HEK293 (cell line): ENCODE data around the gene ACP3.

Experiments used
- CTCF ChIA-PET: fragments of 350-600 bp; formaldehyde crosslinking; extraction: SDS; loops from one replicate; lab custom pipeline; 2021; ENCODE audit warnings: antibody characterized with exemption; lab: Yijun Ruan, JAX
- POLR2A ChIA-PET: fragments of 300-600 bp; formaldehyde crosslinking; extraction: SDS; loops from one replicate; lab custom pipeline; 2020; ENCODE audit warnings: antibody characterized with exemption, inconsistent platforms; lab: Yijun Ruan, JAX
- H3K27ac ChIP-seq: fragments of 200-500 bp; sonication (Bioruptor generic); 2 replicates; pipeline ENCODE4 v1.5.1; 2014; ENCODE audit warnings: low read depth, low read length, control low read depth, inconsistent platforms; ENCODE audit errors: extremely low read depth
- H3K36me3 ChIP-seq, 2 experiments: fragments of 200-500 bp in 1 of 2; sonication (Bioruptor generic) in 1 of 2; 1 replicate in 1 of 2; 2 replicates in 1 of 2; pipeline ENCODE4 v1.5.1; 2014 to 2017; ENCODE audit warnings: inconsistent platforms in 2 of 2, low read length in 2 of 2; ENCODE audit not compliant: control insufficient read depth in 2 of 2, insufficient read depth in 1 of 2
- H3K4me1 ChIP-seq: fragments of 200-500 bp; sonication (Bioruptor generic); 2 replicates; pipeline ENCODE4 v1.5.1; 2014; ENCODE audit warnings: mild to moderate bottlenecking, low read length, inconsistent platforms; ENCODE audit not compliant: control insufficient read depth, insufficient read depth
- H3K4me3 ChIP-seq: 2 replicates; pipeline ENCODE4 v1.5.1; 2011; ENCODE audit warnings: low read depth, mild to moderate bottlenecking, control low read depth, low read length, moderate library complexity
- H3K9me3 ChIP-seq: fragments of 200-500 bp; sonication (Bioruptor generic); 2 replicates; pipeline ENCODE4 v1.5.1; 2014; ENCODE audit warnings: low read depth, low read length, inconsistent platforms; ENCODE audit not compliant: control insufficient read depth, insufficient read depth
- GLI4 ChIP-seq: fragments of 450-650 bp; formaldehyde crosslinking; IDR thresholded peaks from 2 replicates; pipeline ENCODE4 v1.5.1; 2016; ENCODE audit warnings: missing biosample characterization, missing genetic modification characterization
- KLF9 ChIP-seq: fragments of 450-650 bp; formaldehyde crosslinking; IDR thresholded peaks from 2 replicates; pipeline ENCODE4 v1.5.1; 2016; ENCODE audit warnings: missing biosample characterization, missing genetic modification characterization, low read depth
- MYNN ChIP-seq: fragments of 450-650 bp; formaldehyde crosslinking; IDR thresholded peaks from 2 replicates; pipeline ENCODE4 v1.5.1; 2016; ENCODE audit warnings: missing biosample characterization, missing genetic modification characterization, borderline replicate concordance
- ZBTB8A ChIP-seq: fragments of 450-650 bp; formaldehyde crosslinking; IDR thresholded peaks from 2 replicates; pipeline ENCODE4 v1.5.1; 2016; ENCODE audit warnings: missing biosample characterization, missing genetic modification characterization
- ZEB2 ChIP-seq: fragments of 450-650 bp; formaldehyde crosslinking; IDR thresholded peaks from 2 replicates; pipeline ENCODE4 v1.5.1; 2016; ENCODE audit warnings: missing biosample characterization, missing genetic modification characterization
- ZNF169 ChIP-seq: fragments of 450-650 bp; formaldehyde crosslinking; IDR thresholded peaks from 2 replicates; pipeline ENCODE4 v1.5.1; 2016; ENCODE audit warnings: missing biosample characterization, missing genetic modification characterization
- ZNF266 ChIP-seq: fragments of 450-650 bp; formaldehyde crosslinking; IDR thresholded peaks from 2 replicates; pipeline ENCODE4 v1.5.1; 2016; ENCODE audit warnings: missing biosample characterization, missing genetic modification characterization, low read depth
- ZNF324 ChIP-seq: fragments of 450-650 bp; formaldehyde crosslinking; IDR thresholded peaks from 2 replicates; pipeline ENCODE4 v1.5.1; 2016; ENCODE audit warnings: missing biosample characterization, missing genetic modification characterization
- ZNF416 ChIP-seq: fragments of 450-650 bp; formaldehyde crosslinking; IDR thresholded peaks from 2 replicates; pipeline ENCODE4 v1.5.1; 2016; ENCODE audit warnings: missing biosample characterization, missing genetic modification characterization
- ZNF600 ChIP-seq: fragments of 450-650 bp; formaldehyde crosslinking; IDR thresholded peaks from 2 replicates; pipeline ENCODE4 v1.5.1; 2016; ENCODE audit warnings: missing biosample characterization, missing genetic modification characterization
- ZNF658 ChIP-seq: fragments of 450-650 bp; formaldehyde crosslinking; IDR thresholded peaks from 2 replicates; pipeline ENCODE4; 2016; ENCODE audit warnings: missing biosample characterization, missing genetic modification characterization
- ZNF701 ChIP-seq: fragments of 450-650 bp; formaldehyde crosslinking; IDR thresholded peaks from 2 replicates; pipeline ENCODE4 v1.5.1; 2016; ENCODE audit warnings: missing biosample characterization, missing genetic modification characterization
- ZNF785 ChIP-seq: fragments of 450-650 bp; formaldehyde crosslinking; IDR thresholded peaks from 2 replicates; pipeline ENCODE4 v1.5.1; 2016; ENCODE audit warnings: missing biosample characterization, missing genetic modification characterization
- ZNF830 ChIP-seq: fragments of 450-650 bp; IDR thresholded peaks from 2 replicates; pipeline ENCODE4 v1.5.0; 2018; ENCODE audit warnings: missing biosample characterization, missing genetic modification characterization, low read depth, mild to moderate bottlenecking, moderate library complexity
- ZSCAN23 ChIP-seq: fragments of 450-650 bp; formaldehyde crosslinking; IDR thresholded peaks from 2 replicates; pipeline ENCODE4 v1.5.1; 2016; ENCODE audit warnings: missing biosample characterization, missing genetic modification characterization
- TF ChIP-seq, protein P1 (sequence below): fragments of 450-650 bp; formaldehyde crosslinking; IDR thresholded peaks from 2 replicates; pipeline ENCODE4 v1.5.1; 2016; ENCODE audit warnings: missing biosample characterization, missing genetic modification characterization
- TF ChIP-seq, protein P2 (sequence below): fragments of 450-650 bp; formaldehyde crosslinking; IDR thresholded peaks from 2 replicates; pipeline ENCODE4 v1.5.1; 2016; ENCODE audit warnings: missing biosample characterization, missing genetic modification characterization
- TF ChIP-seq, protein P3 (sequence below): fragments of 450-650 bp; IDR thresholded peaks from 2 replicates; pipeline ENCODE4 v1.5.1; 2018; ENCODE audit warnings: missing biosample characterization, missing genetic modification characterization
- TF ChIP-seq, protein P4 (sequence below): fragments of 450-650 bp; formaldehyde crosslinking; IDR thresholded peaks from 2 replicates; pipeline ENCODE4 v1.5.1; 2017; ENCODE audit warnings: missing biosample characterization, missing genetic modification characterization

Gene ACP3

DNA sequence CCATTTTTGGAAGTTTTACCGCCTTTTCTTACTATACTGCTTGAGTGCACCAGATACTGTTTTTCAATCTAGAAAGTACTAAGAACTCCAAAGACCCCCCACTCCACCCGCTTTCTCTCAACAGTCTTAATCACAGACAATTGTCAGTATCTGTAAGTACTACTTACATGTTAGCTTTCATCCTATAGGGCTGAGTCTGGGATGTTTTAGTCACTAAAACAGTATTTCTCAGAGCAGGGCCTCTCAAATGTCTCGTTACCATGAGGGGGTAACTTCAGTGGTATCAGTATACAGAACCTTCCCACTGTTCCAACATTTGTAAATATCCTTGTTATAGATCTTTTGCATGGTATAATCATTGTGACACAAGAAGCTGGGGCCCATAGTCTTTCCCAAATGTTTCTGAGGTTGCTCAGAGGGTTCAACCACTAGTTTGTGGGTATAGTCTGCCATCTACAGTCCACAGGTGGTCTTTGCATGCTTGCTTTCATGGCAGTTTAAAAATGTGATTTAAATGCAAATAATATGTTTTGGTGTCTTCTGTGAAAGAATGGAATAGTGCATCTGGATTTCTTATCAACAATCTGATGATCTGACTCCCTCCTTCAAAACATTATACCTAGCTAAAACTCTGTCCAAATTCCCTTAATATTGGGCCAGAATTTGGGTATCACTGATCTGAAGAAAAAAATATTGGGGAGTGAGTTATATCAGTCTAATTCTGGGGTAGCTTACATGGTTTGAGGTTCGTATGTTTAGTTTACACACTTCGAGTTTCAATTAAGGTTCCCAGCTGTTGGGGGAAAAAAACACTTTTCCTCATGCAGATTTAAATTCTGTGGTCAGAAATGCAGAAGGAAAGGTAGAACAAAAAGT lies 82.1 kb downstream of the ACP3 start (continued):
- TF ChIP-seq, protein P1, sequence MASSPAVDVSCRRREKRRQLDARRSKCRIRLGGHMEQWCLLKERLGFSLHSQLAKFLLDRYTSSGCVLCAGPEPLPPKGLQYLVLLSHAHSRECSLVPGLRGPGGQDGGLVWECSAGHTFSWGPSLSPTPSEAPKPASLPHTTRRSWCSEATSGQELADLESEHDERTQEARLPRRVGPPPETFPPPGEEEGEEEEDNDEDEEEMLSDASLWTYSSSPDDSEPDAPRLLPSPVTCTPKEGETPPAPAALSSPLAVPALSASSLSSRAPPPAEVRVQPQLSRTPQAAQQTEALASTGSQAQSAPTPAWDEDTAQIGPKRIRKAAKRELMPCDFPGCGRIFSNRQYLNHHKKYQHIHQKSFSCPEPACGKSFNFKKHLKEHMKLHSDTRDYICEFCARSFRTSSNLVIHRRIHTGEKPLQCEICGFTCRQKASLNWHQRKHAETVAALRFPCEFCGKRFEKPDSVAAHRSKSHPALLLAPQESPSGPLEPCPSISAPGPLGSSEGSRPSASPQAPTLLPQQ (tag by site-specific recombination): peak; percentile 75; the same call in 1 of the 2 replicates
- TF ChIP-seq ZNF416 (tag by site-specific recombination) (no peak), ZSCAN23 (no peak)
- TF ChIP-seq, protein P2, sequence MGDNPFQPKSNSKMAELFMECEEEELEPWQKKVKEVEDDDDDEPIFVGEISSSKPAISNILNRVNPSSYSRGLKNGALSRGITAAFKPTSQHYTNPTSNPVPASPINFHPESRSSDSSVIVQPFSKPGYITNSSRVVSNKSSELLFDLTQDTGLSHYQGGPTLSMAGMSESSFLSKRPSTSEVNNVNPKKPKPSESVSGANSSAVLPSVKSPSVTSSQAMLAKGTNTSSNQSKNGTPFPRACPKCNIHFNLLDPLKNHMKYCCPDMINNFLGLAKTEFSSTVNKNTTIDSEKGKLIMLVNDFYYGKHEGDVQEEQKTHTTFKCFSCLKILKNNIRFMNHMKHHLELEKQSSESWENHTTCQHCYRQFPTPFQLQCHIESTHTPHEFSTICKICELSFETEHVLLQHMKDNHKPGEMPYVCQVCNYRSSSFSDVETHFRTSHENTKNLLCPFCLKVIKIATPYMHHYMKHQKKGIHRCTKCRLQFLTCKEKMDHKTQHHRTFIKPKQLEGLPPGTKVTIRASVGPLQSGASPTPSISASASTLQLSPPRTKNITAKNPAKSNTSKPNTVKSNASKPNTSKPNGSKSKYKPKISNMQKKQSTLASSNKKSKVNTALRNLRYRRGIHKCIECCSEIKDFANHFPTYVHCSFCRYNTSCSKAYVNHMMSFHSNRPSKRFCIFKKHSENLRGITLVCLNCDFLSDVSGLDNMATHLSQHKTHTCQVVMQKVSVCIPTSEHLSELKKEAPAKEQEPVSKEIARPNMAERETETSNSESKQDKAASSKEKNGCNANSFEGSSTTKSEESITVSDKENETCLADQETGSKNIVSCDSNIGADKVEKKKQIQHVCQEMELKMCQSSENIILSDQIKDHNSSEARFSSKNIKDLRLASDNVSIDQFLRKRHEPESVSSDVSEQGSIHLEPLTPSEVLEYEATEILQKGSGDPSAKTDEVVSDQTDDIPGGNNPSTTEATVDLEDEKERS: no peak

DNA sequence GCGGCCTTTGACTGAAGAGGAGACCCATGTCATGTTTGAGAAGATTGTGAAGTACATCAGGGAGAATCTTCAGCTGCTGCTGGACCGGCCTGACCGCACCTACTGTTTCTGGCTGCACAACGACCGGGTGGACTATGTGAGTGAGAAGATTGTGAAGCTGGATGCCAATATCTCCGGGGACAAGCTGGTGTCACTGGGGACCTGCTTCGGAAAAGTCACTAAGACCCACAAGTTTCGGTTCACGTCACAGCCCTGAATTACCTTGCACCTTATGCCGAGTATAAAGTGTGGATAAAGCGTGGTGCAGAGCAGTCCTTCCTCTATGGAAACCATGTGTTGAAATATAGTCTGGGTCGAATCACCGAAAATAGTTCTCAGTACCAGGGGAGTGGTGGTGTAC lies 84.0 kb downstream of the ACP3 start:
- CTCF ChIA-PET: interaction anchor here (4.9 to 8.0 kb wide), 2 partner anchors 49 to 58 kb away, joined by 39 to 136 read pairs; no protein-coding TSS in a partner anchor
- Histone ChIP-seq H3K36me3 (no peaks in the 10 kb centered on the region), H3K9me3 (no peaks in the 10 kb centered on the region), H3K27ac (no peak overlapping the region), H3K4me3 (no peak overlapping the region), H3K4me1 (no peaks in the 10 kb centered on the region)
- POLR2A ChIA-PET: no interaction called here
- TF ChIP-seq ZNF600 (tag by site-specific recombination): no peak
- TF ChIP-seq ZNF658 (tag by site-specific recombination): no peak
- TF ChIP-seq, protein P3, sequence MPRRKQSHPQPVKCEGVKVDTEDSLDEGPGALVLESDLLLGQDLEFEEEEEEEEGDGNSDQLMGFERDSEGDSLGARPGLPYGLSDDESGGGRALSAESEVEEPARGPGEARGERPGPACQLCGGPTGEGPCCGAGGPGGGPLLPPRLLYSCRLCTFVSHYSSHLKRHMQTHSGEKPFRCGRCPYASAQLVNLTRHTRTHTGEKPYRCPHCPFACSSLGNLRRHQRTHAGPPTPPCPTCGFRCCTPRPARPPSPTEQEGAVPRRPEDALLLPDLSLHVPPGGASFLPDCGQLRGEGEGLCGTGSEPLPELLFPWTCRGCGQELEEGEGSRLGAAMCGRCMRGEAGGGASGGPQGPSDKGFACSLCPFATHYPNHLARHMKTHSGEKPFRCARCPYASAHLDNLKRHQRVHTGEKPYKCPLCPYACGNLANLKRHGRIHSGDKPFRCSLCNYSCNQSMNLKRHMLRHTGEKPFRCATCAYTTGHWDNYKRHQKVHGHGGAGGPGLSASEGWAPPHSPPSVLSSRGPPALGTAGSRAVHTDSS (tag by site-specific recombination): no peak
- TF ChIP-seq ZNF830 (tag by site-specific recombination): no peak
- TF ChIP-seq ZNF324 (tag by site-specific recombination): no peak
- TF ChIP-seq ZNF266 (tag by site-specific recombination): no peak
- TF ChIP-seq KLF9 (tag by site-specific recombination): no peak

DNA sequence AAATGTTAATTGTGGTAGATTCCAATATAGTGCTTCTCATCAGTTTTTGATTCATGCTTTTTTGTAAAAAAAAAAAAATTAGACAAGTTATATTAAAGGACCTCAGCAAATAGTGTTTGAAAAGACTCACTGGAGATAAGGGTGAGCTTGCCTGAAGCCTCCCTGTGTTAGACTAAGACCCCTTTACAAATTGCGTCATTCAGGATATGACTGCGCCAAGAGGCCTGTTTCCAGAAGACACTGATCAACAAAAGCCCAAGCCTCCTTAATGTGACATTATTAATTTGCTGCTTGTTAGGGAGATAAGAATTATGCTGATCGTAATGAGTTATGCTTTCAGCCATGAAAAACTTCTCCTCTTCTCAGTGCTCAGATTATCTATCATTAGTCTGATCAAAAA lies 87.1 kb downstream of the ACP3 start:
- ChIA-PET POLR2A (no interaction called here), CTCF (interaction anchor here (1.0 to 1.3 kb wide), 2 partner anchors 50 to 53 kb away, joined by 3 to 5 read pairs; no protein-coding TSS in a partner anchor)
- no peaks in the 10 kb centered on the region for H3K4me1 ChIP-seq
- H3K36me3 ChIP-seq: no peaks in the 10 kb centered on the region
- no peaks in the 10 kb centered on the region for H3K9me3 ChIP-seq
- TF ChIP-seq ZBTB8A (tag by site-specific recombination) (no peak), ZNF169 (tag by site-specific recombination) (no peak), ZEB2 (tag by site-specific recombination) (no peak), ZNF785 (tag by site-specific recombination) (no peak), GLI4 (tag by site-specific recombination) (no peak), MYNN (no peak), ZNF701 (no peak)
- TF ChIP-seq, protein P4, sequence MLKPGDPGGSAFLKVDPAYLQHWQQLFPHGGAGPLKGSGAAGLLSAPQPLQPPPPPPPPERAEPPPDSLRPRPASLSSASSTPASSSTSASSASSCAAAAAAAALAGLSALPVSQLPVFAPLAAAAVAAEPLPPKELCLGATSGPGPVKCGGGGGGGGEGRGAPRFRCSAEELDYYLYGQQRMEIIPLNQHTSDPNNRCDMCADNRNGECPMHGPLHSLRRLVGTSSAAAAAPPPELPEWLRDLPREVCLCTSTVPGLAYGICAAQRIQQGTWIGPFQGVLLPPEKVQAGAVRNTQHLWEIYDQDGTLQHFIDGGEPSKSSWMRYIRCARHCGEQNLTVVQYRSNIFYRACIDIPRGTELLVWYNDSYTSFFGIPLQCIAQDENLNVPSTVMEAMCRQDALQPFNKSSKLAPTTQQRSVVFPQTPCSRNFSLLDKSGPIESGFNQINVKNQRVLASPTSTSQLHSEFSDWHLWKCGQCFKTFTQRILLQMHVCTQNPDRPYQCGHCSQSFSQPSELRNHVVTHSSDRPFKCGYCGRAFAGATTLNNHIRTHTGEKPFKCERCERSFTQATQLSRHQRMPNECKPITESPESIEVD (tag by site-specific recombination): no peak
- no peak overlapping the region for H3K4me3 ChIP-seq
- H3K27ac ChIP-seq: no peak overlapping the region
